ENCODE results near the gene DAPL1.

DNA sequence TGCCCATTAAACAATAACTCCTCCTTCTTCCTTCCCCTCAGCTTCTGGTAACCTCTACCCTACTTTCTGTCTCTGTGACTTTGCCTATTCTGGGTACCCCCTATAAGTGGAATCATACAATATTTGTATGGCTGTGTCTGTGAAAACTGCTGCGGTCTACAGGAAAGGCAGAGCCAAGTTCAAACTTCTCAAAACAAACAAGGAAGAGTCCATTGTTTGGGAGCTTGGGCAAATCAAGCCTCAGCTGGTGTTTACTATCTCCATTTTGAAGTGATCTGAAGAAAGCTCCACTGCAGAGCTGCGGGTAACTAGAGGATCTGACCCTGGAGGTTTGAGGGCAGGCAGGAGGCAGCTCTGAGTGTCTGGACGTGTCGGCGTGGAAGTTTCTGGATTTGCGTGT lies 48.6 kb upstream of the DAPL1 start:
- TF ChIP-seq CTCF (IDR thresholded peaks at IDR 0.05) (no peak), POLR2AphosphoS5 (IDR thresholded peaks at IDR 0.05) (no peak), POLR2A (IDR thresholded peaks at IDR 0.05) (no peak)

Measured in stomach (tissue), 4 donors.